Fibroblast of skin of right quadriceps (primary cell): ENCODE results near the gene ADAMTSL5.

Experiments
- DNase-seq: peaks from one replicate; pipeline ENCODE4 v3.0.0-alpha.2; 2013

The ADAMTSL5 gene

DNA sequence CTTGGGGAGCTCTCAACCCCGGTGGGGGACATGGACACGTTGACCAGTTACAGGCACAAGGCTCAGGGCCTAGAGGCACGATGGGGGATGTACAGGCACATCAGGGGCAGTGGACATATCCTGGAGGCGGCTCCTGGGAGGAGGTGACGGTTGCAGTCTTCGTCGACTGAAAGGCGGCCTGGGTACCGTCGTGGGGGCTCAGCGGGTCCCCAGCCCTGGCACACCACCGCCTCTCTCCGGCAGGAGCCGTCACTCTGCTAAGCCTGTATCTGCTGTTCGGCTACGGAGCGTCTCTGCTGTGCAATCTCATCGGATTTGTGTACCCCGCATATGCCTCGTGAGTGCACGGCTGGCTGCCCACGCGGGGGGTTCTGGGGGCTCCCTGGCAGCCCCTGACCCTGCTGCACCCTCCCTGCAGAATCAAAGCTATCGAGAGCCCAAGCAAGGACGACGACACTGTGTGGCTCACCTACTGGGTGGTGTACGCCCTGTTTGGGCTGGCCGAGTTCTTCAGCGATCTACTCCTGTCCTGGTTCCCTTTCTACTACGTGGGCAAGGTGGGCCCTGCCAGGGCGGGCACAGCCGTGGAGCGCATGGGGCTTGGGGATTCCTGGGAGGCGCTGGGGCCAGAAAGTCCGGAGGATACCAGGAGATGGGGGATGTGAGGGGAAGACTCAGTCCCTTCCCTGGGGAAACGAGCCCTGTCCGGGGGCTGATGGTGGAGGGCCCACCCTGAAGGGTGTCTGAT is 17.6 kb downstream of the ADAMTSL5 start:
- no peak for DNase-seq

DNA sequence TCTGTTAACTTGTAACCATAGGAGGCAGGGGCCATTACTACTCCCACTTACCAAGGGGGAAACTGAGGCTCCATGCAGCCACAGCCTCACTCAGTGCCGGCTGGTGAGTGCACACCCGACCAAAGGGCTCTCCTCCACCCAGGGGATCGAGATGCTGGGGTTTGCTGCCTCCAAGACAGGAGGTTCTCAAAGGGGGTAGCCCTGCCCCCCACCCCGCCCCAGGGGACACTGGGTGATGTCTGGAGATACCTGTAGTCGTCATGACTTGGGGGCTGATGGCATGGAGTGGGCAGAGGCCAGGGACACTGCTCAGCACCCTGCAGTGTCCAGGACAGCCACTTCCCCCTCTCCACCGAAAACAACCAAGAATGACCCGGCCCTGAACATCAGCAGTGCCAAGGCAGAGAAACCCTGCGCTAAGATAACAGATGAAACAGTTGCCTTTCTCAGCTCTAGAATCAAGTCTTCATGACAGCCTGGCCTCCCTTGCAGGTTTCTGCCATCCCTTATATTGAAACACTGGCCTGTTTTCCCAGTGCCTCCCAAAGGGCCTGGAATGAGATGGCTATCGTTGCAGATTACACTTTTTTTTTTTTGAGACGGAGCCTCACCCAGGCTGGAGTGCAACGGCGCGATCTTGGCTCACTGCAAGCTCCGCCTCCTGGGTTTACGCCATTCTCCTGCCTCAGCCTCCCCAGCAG is 18.6 kb downstream of the ADAMTSL5 start:
- no peak for DNase-seq

DNA sequence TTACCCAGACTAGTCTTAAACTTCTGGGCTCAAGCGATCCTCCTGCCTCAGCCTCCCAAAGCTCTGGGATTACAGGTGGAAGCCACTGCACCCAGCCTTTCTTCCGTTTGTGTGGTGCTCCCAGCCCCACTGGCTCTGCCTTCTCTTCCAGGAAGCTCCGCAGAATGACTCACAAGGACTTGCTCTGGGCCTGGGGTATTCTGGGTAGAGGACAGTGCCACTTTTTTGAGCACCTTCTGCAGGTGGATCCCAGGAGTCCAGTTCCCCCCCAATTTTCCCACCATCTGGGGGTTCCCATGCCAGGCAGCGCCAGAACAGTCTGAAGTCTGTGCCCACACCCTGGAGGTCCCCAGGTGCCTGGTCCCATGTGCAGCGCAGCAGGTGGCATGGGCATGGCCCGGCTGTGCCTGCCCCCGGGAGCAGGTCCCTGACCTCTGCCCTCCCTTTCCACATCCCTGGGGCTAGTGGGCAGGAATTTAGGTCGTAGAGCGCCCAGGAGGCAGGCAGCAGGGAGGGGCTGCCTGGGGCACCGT is 20.3 kb downstream of the ADAMTSL5 start:
- no peak for DNase-seq

DNA sequence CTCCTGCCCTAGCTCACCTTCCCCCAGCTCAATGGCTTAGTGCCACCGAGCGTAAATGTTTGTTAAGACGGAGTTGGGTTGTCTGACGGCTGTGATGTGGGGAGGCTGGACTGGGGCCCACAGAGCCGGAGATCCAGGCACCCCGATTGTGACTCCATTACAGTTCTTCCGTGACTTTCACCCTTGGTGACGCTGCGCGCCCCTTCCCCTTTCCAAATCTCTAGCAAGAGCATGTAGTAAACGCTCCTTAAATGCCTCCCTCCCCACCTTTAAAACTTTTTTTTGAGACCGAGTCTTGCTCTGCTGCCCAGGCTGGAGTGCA is 21.0 kb downstream of the ADAMTSL5 start:
- no peak for DNase-seq

DNA sequence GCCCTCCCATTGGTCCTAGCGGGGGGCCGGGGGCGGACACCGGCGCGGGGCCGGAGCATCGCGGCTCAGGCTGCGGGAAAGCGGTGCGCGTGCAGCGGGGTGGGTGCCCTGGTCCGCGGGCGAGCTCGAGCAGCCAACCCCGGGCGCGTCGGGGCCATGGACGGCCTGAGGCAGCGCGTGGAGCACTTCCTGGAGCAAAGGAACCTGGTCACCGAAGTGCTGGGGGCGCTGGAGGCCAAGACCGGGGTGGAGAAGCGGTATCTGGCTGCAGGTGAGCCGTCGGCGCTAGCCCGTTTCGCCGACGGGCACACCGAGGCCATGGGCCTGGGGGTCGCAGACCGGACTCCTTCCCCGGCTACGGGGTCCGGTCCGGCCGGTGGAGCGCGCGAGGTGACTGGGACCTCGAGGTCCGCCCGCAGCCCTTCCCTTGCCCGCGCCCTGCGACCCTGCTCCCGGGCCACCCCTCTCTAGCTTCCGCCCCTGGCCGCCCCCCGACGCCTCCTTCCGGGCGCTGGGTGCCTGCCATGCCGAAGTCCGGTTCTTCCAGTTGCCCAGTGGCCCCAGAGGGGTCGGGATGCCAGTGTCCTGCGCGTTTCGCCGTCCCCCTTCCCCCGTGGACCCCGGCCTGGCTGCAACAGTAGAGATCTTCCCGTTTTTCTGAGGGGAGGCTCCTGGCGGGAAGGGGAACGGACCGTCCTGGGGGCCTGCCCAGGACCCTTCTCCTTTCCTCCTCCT is 21.5 kb downstream of the ADAMTSL5 start, which contains the start of gene REEP6:
Gene REEP6 (plus strand): TSS at position 68 of the 735 bp plus-strand sequence. CDS start 89 bp downstream, at position 157.
- no peak for DNase-seq

DNA sequence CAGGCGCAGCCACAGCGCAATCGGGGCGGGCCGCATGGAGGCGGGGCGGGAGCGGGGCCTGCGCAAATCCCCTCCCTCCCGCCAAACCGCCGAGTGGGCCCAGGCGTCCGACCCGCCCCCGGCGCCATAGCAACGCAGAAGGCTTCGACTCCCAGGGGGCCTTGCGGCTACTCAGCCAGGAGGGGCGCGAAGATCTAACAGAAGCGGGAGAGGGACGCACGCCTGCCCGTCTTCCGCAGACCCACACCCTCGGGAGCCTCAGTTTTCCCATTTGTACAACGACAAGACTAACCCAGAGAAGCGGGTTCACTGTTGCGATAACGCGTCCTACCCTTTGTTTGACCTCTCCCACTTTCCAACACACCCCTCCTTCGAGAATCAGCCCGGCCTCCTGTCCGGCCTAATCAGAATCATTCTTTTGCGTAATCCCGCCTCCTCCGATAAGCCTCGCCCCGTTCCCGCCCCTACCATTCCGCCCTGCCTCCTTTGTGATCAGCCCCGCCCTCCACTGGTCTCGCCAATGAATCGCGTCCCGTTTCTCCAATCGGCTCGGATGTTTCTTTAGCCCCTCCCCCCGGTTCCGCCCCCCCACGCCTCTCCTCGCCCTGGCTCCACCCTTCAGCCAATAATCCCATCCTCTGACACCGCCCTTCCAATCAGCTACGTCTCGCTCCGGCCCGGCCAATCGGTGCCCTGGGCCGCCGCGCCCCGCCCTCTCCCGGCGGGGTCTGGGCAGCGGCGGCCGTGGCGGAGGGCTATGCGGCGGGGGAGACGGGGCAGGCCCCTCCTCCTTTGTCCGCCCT is 22.3 kb downstream of the ADAMTSL5 start, which contains the start of gene PCSK4:
Gene PCSK4 (minus strand): TSS at position 40 of the 803 bp plus-strand sequence. CDS start 4 bp downstream, at position 36.
- peak; percentile 99 for DNase-seq

DNA sequence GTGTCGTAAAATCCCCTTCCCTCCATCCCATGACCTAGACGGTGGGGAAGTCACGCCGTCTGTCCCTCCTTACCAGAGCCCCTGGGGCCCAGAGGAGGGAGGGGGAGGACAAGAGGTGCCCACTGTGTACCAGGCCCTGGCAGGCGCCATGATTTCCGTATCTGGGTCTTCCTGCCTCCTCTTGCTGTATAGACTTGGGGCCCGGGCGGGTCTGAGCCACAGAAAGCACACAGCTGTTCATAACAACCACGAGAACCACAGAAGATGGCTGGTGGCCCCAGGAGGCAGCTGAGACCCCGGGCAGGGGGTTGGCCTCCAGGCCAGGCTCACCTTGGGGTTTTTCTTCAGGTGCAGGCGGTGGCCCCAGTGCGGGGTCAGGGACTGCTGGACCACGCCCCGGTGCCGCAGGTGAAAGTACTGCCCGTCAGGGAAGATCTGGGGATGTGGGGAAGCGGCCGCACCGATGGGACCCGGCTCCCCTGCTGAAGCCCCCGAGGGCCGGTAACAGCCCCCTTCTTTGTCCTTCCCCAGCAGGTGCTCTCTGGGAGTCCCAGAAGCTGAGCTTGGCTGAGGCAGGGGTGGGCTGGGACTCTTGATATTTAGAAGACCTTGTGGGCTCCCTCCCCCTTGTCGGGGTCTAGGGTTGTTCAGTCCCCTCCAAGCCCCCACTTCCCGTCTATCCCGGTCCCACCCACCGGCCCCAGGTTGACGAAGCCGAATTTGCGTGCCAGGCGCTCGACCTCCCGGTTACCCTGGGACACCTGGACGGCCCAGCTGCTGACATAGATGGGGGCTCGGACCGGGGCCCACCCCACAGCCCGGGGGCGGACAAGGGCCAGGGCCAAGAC is 23.1 kb downstream of the ADAMTSL5 start:
- no peak for DNase-seq

DNA sequence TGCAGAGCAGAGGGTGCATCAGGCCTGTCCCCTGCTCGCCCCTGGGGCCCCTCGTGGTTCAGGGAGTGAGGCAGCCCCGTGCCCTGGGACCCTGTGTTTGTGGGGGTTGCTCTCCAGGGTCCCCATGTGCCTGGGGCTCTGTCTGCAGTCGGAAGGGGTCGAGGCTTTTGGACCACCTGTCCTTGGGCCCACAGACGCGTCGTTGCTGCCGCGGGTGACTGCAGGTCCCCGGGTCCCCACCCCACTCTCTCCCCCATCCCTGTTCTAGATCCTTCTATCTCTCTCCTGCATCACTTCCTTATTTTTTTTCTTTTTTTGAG is 24.6 kb downstream of the ADAMTSL5 start:
- DNase-seq, result no peak

DNA sequence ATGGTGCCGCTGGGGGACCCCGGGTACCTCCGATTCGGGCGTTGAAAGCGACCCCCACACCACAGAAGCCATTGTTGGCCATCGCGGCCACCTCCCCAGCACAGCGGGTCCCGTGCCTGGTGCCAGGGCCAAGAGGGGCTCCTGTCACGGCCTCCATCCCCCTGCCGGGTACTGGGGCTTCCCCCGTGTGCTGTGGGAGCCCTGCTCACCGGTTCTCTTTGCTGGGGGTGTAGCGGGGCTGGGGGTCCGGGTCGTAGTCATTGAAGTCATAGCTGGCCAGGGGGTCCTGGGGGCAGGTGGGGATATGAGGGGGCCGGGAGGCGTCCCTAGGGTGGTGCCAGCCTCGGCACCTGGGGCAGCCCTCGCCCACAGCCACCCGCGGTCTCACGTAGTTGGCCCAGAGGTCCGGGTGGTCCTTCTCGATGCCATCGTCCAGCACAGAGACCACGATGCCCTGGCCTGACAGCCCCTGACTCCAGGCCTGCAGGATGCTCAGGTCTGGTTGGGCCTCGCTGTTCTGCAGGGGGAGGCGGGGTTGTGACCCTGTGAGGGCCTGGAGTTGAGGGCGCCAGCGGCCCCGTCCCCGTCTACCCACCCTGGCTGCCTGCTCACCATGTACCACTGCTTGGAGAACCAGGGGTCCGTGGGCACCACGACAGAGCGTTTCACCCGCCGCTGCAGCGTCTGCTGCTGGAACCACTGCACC is 25.1 kb downstream of the ADAMTSL5 start:
- no peak for DNase-seq

DNA sequence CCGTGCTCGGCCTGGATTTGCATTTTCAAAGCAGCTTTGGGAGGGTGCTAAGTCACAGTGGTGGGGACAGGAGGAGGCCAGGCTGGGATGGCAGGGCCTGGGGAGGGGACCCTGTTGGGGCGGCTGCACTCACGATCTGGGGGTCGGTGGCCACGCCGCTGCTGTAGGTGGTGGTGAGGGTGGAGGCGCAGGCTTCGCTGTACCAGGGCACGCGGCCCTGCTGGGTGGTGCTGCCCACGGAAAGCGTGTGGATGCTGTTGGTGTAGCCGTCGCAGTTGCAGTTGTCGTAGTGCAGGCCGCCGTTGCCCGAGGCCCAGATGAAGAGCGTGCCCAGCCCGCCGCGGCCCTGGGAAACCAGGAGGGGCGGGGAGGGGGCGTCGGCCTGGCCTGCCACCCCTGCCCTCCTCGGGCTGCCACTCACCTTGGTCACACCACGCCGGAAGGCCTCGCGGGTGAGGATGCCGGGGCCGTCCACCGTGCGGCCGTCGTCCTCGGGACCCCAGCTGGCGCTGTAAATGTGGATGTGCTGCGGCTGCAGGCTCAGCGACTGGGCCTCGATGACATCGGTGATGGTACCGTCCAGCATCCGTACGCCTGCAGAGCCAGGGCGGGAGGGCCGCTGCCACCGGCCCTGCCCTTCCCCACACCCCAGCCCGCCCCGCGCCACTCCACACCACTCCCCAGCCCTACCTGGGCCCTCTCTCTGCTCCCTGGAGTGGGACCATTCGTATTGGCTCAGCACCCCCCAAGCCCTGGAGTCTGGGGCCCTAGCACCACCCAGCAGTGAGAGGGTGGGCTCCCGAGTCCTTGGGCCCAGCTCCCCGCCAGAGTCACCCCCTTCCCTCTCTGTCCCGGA is 25.9 kb downstream of the ADAMTSL5 start:
- no peak for DNase-seq

DNA sequence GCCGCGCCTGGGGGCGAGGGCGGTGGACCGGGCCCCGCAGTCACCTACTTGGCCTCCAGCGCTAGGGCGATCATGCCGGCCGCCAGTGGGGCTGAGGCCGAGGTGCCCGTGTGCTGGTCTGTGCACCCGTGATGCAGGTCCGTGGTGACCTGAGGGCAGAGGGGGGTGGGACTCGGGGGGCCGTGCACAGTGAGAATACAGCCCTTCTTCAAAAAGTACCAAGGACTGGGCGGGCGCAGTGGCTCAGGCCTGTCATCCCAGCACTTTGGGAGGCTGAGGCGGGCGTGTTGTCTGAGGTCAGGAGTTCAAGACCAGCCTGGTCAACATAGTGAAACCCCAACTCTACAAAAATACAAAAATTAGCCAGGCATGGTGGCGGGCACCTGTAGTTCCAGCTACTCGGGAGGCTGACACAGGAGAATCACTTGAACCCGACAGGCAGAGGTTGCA is 28.8 kb downstream of the ADAMTSL5 start:
- no peak for DNase-seq

DNA sequence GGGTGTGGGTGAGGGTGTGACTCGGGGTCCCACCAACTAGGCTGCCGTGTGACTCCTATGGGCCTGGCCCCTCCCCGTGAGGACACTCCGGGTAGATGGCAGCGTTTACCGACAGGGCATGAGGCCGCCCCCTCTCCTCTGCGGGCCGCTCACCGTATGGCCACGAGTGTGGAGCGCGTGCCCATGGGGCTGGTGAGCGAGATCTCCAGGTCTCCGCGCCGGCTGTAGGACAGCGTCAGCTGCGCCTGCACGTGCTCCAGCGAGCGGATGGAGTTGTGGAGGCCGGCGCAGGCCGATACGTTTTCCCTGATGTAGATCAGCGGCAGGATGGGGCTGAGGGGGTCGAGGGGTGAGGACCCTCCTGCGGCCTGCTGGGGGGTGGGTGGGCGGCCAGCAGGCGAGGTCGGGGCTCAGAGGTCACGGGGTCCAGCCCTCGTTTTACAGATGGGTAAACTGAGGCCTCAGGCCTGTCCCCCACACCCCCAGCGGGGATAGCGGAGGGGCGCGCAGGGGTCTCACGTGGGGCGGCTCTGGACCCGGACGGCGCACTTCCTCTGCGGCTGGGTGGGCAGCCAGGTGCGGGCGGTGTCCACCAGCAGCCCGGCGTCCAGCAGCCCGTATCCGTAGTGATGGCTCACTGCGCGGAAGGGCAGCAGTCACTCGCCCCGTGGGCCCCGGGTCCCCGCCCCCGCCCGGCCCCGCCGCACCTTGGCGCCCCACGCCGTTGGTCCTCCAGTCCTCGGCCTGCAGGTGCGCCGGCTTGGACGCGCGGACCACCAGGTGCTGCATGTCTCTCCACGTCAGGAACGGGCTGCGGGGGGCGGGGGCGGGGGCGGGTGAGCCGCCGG is 29.5 kb downstream of the ADAMTSL5 start:
- DNase-seq, result no peak

DNA sequence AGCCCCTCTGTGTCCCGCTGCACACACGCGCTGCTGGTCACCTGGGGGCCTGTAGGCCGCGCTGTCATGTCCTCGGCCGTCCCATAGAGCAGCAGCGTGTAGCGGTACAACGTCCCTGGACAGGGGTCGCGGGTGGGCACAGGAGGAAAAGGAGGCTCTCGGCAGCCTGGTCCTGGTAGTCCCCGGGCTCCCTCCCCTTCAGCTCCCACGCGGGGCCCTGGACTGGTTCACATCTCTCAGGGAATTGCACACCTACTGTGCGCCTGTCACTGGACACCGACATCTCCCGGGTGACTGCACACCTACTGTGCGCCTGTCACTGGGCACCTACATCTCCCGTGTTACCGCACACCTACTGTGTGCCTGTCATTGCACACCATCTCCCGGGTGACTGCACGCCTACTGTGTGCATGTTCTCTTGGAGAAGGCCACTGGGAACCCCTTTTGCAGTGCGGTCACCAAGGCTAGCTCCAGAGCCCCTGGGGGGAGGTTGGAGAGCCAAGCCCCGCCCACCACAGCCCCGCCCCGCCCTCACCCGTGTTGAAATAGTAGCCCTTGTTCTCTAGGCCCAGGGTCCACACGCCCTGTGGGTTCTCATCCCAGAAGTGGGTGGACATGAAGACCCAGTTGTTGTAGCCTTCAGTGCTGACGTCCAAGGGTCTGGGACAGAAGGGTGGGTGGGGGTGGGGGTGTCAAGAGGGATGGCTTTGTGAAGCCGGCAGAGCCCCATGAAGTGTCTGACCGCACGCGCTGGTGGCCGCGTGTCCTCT is 30.3 kb downstream of the ADAMTSL5 start:
- DNase-seq, result no peak

DNA sequence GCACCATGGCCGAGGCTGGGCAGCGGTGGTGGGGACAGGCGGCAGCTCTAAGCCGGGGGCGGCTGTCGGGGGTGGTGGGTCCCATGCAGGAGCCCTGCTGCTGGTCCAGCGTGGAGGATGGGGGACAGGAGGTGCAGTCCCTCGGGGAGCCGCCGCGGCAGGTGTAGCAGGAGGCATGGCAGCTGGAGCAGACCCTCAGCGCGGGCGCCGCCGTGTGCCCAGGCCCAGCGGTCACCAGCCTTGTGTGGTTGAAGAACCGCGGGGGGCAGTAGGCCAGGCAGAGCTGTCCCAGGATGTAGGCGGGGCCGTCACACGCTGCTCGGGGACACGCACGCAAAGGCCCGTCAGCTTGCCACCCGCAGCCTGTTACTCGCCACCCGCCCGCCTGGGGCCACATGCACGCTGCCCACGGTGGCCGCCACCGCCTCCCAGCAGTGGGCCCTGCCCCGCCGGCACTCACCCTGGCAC is 30.9 kb downstream of the ADAMTSL5 start:
- DNase-seq, result no peak

DNA sequence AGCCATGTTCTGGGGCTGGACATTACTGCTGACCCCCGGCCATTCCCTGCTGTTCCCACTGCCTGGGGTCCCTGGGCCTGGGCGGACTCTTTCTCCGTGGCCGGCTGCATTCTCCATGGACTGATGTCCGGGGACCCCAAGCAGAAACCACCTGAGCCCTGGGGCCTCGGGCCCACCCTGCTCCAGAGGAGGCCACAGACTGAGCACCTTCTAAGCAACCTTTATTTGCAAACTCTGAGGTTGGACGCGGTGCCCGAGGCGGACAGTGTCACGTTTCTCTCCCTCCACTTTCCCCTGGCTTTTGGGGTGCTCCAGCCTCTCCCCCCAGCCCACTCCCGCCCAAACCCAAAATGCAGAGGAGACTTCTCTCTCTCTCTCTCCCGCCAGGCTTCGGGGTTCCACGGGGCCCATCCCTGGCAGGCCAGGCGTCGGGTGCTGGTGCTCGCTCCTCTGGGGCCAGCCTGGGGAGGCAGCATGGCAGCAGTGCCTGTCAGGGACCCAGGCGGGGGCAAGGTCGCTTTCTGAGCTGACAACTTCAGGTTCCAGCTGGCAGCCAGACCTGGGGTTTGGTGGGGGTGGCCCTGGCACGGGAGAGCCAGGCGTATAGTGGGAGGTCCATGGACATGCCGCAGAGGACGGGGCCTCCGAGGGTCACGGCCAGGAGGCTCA is 31.5 kb downstream of the ADAMTSL5 start:
- DNase-seq, result no peak

DNA sequence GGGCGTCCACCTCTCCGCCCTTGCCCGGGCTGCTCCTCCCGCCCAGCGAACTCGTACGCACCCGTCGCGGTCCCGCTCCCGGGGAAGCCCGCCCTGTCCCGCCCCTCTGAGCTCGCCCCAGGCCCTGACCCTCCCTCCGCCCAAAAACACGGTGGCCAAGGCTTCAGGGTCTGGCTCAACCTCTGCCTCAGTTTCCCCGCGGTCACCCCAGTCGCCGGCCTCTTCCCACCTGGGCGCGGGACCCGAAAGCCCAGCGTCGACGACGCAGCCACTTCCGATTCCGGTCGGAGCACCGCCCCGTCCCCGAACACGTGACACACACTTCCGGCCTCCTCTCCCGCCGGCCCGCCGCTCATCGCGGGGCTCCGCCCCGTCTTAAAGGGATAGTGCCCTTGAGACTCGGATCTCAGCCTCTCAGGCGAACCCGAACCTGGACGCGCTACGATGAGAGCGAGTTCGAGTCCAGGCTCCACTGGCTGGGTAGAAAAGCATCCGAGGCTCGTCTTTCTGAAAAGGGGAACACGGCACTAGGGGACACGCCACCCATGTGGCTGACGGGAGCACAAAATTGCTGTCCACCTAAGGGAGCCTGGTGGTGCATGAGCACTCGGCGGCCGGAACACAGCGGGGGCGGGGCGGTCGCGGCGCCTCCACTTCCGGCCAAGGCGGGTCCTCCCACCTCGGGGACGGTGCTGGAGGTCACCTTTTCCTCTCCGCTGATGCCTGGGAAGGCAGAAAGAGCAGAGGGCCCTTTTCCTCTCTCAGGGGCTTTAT is 33.7 kb downstream of the ADAMTSL5 start, which contains the start of gene C19orf25:
Gene C19orf25 (minus strand): TSS at position 282 of the 774 bp plus-strand sequence. CDS start 312 bp downstream, outside the sequence.
- peak; percentile 93 for DNase-seq
